Effector CD8-positive, alpha-beta T cell (primary cell): Measurements from ENCODE around the gene CDKN1A.
"Not testable (repeated sequence)": the region's sequence is repeated elsewhere in the genome, so short reads cannot be mapped to it uniquely, and the experiment has no call there.

Source experiments
- DNase-seq: peaks from one replicate; lab custom pipeline; 2025; lab: John Stamatoyannopoulos, UW

CDKN1A gene

GRCh38 chr6:36695414-36695813 lies 16.9 kb downstream of the CDKN1A start:
- no peak for DNase-seq

GRCh38 chr6:36697481-36697903 lies 19.0 kb downstream of the CDKN1A start, which contains the start of gene RAB44:
RAB44 (plus strand) TSS chr6:36697826; CDS start chr6:36704236, 6,410 bp downstream.
- no peak for DNase-seq

DNA sequence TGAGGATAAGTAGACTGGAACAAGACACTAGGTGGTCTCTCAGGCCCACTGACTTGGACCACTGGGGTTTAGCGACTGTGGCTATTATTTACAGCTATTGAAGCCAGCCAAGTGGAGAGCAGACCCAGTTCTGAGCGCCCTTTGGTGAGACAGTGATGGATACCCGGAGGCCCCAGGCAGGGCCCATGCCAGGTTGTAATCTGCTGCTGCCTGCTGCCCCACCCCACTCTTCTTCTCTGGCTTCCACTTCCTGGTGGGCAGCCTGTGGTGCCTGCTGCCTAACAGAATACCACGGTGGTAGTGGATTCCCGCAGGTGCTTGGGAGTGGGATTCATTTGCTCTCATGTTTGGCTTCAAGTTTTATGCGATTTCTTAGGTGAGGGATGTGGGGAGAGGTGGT lies 19.7 kb downstream of the CDKN1A start:
- DNase-seq = no peak

DNA sequence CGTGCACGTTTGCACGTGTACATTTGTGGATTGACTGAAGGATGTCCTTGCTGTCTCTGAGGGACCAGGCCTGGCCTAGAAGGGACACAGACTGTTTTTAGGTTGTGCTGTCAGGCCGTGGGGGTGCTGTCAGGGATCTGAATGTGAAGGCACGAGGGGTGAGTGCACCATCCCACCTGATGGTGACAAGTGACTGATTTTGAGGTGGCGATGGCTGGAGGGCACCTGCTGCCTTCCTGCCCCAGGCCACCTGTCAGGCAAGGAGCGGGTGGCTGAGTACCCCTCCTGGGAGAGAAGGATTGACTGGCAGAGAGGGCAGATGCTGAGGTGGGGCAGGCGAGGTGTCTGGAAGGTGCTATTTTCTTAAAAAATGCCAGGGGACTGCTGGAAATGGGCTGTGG lies 20.4 kb downstream of the CDKN1A start:
- no peak for DNase-seq

- no peak for DNase-seq
Measured at GRCh38 chr6:36699348-36699747, 20.8 kb downstream of the CDKN1A start.

GRCh38 chr6:36700071-36700812 lies 21.7 kb downstream of the CDKN1A start:
- DNase-seq = no peak

DNA sequence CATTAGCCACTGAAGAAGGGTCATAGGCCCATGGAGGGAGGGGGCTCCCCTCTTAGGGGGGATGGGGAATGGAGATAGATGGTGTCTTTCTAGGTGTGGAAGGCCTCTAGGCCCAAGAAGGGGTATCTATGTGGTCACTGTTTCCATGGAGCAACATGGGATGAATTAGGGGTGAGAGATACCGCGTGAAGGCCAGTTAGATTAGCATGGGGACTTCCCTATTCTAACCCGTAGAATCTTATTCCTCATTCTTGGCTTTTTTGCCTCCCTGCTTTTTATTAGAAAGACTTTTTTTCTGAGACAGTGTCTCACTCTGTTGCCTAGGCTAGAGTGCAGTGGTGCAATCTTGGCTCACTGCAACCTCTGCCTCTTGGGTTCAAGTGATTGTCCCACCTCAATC lies 22.3 kb downstream of the CDKN1A start:
- DNase-seq = no peak

- DNase-seq = no peak
Measured at GRCh38 chr6:36701401-36701991, 23.0 kb downstream of the CDKN1A start.

- DNase-seq = no peak
Measured at GRCh38 chr6:36702656-36703055, 24.1 kb downstream of the CDKN1A start.

GRCh38 chr6:36703081-36703606 lies 24.6 kb downstream of the CDKN1A start:
- DNase-seq = no peak

- no peak for DNase-seq
Measured at GRCh38 chr6:36703982-36704381, 25.5 kb downstream of the CDKN1A start.

DNA sequence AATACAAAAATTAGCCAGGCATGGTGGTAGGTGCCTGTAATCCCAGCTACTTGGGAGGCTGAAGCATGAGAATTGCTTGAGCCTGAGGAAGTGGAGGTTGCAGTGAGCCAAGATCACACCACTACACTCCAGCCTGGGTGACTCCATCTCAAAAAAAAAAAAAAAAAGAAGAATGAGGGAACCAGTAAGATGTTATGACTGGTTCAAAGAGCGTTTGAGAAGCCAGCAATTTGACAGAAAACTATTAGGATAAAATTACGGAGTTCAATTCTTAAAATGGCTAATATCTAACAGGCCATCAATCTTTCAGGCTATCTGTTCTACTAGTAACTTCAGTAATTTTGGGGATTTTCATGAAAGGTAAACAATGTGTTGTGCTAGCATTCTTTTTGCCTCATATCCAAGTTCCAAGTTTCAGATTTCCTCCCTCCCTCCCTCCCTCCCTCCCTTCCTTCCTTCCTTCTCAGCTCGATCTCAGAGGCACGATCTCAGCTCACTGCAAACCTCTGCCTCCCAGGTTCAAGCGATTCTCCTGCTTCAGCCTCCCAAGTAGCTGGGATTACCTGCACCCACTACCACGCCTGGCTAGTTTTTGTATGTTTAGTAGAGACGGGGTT lies 26.6 kb downstream of the CDKN1A start:
- not testable (repeated sequence) for DNase-seq

GRCh38 chr6:36706339-36706738 lies 27.8 kb downstream of the CDKN1A start:
- DNase-seq = no peak

GRCh38 chr6:36712816-36713215 lies 34.3 kb downstream of the CDKN1A start:
- no peak for DNase-seq

- no peak for DNase-seq
Measured at GRCh38 chr6:36713846-36714245, 35.3 kb downstream of the CDKN1A start.

GRCh38 chr6:36714511-36714910 lies 36.0 kb downstream of the CDKN1A start:
- DNase-seq = no peak

DNA sequence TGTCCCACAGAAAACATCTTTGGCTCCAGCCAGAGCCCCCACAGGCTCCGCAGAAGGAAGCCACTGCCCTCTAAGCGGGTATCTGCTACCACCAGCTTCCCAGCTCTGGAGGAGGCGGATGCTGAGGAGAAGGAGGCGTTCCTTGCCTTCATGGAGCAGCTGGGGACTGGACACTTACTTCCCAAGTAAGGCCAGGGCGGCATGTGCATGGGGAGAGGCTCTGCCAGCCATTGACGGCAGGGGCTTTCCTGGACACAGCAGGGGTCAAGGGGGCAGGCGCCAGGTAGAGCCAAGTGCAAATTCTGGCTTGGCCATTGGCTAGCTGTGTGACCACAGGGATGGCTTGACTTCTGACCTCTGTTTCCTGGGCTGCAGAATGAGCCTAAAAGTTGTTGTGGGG lies 37.0 kb downstream of the CDKN1A start:
- DNase-seq = no peak

DNA sequence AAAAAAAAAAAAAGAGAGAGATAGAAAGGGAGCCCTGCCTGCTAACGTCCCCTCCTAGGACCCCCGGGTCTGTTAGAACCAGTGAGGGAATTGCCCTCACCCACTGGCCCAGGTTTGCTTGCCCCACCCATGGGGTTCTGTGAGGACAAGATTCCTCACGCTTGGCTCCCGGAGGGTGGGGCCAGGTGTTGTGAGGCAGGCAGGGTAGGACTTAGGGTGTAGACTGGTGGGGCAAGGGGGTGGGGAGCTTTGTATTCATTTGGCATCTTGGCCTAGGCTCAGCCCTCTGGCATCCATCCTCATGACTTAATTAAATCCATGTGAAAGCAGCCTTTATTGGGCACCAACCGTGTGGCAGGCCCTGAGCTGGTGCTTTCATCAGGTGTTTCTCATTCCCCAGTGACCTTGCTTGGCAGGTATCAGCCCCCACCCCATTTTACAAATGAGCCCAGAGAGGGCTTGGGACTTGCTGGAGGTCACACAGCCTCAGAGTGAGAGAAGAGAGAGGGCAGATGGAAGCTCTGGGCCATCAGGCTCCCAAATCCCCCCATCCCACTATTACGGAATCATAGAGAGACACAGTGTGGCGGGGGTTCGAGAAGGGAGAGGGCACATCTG lies 38.1 kb downstream of the CDKN1A start:
- no peak for DNase-seq

GRCh38 chr6:36717231-36717825 lies 38.8 kb downstream of the CDKN1A start:
- no peak for DNase-seq

- no peak for DNase-seq
Measured at GRCh38 chr6:36717871-36718540, 39.5 kb downstream of the CDKN1A start.

DNA sequence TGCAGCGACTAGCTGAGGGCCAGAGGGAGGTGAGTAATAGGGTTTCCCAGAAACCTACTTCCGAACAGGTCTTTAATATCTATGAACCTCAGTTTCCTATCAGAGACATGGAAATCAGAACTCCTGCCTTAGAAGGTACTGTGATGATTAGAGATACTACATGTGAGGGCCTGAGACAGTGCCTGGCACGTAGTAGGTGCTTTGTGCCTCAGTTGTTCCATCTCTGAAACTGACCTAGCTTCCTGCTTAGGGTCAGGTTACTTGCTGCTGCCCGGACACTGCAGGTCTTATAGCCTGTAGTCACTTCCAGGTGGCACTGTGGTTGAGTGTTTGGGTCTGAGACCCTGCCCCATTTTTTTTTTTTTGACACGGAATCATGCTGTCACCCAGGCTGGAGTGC lies 40.0 kb downstream of the CDKN1A start:
- DNase-seq = no peak

DNA sequence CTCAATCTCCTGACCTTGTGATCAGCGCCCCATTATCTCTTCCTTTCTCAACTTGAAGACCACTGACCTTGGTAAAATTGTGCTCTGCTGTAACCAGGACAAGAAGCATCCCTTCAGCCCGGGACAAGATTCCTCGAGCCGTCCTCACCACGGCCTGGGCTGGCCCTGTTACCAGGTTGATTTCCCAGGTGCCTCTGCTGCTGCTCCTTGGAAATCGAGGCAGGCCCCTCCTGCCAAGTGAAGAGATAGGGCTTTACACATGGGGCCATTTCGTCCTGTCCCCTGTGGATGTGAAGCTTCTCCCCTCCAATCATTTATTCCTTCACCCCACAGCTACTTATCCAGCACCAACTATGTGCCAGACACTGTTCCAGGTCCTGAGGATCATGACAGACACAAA lies 40.6 kb downstream of the CDKN1A start:
- no peak for DNase-seq
